Measurements from ENCODE around the gene USP34.
"Not testable (repeated sequence)": the region's sequence is repeated elsewhere in the genome, so short reads cannot be mapped to it uniquely, and the experiment has no call there.

The USP34 gene

DNA sequence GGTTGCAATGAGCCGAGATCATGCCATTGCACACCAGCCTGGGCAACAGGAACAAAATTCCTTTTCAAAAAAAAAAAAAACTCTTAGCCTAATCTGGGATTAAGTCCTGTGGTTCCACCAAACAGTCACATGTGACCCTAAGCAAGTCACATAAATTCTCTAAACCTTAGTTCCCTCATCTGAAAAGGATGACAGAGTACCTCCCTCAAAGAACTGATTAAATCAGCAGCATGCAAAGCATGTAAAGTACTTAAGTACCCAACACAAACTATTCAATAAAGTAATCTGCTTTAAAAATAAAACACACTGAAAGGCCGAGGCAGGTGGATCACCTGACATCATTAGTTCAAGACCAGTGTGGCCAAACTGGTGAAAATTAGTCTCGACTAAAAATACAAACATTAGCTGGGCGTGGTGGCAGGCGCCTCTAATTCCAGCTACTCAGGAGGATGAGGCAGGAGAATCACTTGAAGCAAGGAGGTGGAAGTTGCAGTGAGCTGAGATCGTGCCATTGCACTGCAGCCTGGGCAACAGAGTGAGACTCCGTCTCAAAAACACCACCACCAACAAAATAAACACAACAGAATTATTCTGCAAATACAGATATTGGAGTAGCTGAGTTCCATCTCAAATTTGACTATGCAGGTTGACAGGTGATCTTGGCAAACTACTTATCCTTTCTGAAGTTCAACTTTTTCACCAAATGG is 7.0 kb downstream of the USP34 start:
- no peak for DNase-seq (ENCODE audit: low read depth in 2 of 2)

DNA sequence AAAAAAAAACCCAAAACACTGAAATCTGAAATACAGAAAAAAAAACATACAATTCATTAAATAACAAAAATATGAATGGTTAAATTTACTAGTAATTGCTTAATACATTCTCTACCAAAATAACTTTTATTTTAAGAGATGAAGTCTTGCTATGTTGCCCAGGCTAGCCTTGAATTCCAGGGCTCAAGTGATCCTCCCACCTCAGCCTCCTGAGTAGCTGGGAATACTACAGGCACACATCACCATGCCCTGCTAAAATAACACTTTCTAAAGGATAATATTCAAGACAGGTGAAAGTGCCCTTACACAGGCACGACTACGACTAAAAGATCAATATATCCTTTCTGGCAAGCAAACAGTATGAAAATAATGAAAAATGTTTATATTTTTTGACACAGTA is 9.5 kb downstream of the USP34 start:
- DNase-seq (ENCODE audit: low read depth in 2 of 2) = no peak

DNA sequence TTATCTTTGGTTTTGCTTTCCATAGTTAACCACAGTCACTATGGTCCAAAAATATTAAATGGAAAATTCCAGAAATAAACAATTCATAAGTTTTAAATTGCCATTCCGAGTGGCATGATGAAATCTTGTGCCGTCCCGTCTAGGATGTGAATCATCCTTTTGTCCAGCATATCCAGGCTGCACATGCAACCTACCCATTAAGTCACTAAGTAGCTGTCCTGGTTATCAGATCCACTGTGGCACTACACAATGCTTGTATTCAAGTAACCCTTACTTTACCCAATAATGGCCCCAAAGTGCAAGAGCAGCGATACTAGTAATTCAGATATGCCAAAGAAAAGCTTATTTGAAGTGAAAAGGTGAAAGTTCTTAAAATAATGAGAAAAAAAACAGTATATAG is 10.7 kb downstream of the USP34 start:
- DNase-seq (ENCODE audit: low read depth in 2 of 2) = no peak

DNA sequence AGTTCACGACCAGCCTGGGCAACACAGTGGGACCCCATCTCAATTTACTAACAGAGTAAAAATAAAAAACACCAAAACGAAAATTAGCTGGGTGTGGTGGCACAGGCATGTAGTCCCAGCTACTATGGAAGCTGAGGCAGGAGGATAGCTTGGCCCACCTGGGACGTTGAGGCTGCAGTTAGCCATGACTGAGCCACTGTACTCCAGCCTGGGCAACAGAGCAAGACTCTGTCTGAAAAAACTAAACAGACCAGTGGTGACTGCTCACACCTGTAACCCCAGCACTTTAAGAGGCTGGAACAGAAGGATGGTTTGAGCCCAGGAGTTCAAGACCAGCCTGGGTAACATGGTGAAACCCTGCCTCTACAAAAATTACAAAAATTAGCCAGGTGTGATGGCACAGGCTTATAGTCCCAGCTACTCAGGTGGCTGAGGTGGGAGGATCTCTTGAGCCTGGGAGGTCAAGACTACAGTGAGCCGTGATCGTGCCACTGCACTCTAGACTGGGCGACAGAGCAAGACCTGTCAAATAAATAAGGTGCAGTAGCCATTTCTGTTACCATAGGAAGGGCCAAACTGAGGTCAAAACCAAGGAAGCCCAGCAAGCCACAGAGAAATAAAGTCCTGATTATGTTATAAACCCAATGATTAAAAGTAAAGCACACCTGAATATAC is 14.0 kb downstream of the USP34 start:
- no peak for DNase-seq (ENCODE audit: low read depth in 2 of 2)

DNA sequence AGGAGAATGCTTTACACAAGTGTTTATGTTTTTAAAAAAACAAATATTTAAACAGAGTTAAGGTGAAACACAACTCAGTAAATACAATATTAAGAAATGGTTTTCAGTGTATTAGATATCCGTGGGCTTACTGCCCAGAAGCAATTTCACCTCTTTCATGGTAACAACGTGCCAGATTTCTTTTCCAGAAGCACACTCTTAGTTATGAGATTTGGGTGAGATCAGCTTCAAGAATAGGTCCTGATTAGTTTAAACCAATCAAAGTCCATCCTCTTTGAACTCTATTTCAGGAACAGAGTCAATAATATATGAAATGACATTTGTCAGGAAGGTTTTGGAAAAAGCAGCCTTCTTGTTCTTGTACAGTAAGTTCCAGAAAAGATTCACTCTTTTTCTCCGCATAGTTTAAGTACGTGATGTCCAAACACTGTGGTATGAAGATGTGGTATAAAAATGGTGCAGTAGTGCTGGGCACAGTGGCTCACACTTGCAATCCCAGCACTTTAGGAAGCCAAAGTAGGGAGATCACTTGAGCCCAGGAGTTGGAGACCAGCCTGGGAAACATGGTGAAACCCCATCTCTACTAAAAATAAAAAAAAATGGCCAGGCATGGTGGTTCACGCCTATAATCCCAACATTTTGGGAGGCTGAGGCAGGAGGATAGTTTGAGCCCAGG is 14.7 kb downstream of the USP34 start:
- DNase-seq (ENCODE audit: low read depth in 2 of 2) = no peak

DNA sequence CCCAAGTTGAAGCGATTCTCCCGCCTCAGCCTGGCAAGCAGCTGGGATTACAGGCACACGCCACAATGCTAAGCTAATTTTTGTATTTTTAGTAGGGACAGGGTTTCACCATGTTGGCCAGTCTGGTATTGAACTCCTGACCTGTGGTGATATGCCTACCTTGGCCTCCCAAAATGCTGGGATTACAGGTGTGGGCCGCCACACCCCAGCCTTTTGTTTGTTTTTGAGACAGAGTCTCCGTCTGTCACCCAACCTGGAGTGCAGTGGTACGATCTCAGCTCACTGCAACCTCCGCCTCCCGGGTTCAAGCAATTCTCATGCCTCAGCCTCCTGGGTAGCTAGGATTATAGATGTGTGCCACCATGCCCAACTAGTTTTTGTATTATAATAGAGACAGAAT is 15.9 kb downstream of the USP34 start:
- not testable (repeated sequence) for DNase-seq (ENCODE audit: low read depth in 2 of 2)

DNA sequence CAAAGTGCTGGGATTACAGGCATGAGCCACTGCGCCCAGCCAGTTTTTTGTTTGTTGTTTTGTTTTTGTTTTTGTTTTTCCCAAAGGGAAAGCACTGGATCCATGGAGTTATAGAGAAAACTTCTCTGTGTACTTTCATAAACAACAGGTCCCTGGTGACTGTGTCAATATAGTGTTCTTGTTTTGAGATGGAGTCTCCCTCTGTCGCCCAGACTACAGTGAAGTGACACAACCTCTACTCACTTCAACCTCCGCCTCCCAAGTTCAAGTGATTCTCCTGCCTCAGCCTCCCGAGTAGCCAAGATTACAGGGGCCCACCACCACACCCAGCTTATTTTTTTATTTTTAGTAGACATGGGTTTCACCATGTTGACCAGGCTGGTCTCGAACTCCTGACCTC is 16.5 kb downstream of the USP34 start:
- no peak for DNase-seq (ENCODE audit: low read depth in 2 of 2)

DNA sequence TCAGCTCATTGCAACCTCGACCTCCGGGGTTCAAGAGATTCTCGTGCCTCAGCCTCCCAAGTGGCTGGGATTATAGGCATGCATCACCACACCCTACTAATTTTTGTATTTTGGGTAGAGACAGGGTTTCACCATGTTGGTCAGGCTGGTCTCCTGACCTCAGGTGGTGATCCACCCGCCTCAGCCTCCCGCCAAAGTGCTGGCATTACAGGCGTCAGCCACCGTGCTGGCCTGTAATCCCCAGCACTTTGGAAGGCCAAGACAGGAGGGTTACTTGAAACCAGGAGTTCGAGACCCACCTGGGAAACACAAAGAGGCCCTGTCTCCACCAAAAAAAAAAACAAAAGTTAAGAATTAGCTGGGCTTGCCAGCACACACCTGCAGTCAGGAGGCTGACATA is 18.5 kb downstream of the USP34 start:
- no peak for DNase-seq (ENCODE audit: low read depth in 2 of 2)

DNA sequence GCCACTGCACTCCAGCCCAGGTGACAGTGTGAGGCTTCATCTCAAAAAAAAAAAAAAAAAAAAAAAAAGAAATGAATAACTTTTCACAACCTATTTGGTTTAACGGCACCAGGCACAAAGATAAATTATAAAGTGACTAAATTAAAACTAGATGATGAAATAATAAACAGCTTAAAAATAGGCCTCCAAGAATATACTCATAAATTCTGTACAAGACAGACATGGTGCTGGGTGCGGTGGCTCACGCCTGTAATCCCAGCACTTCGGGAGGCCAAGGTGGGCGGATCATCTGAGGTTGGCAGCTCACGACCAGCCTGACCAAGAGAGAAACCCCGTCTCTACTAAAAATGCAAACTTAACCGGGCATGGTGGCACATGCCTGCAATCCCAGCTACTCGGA is 19.7 kb downstream of the USP34 start:
- no peak for DNase-seq (ENCODE audit: low read depth in 2 of 2)

DNA sequence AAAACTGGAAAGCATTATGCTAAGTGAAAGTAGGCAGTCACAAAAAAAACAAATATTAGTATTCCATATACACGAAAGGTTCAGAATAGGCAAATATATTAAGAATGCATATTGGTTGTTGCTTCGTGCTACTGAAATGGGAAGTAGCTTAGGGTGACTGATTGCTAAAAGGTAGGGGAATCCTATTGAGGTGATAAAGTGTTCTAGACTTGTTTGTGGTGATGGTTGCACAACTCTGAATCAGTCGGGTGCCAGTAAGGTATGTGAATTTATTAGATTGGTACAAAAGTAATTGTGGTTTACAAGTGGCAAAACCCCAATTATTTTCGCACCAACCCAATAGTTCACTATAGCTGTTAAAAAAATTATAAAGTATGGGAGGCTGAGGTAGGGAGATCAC is 20.7 kb downstream of the USP34 start:
- DNase-seq (ENCODE audit: low read depth in 2 of 2) = no peak

DNA sequence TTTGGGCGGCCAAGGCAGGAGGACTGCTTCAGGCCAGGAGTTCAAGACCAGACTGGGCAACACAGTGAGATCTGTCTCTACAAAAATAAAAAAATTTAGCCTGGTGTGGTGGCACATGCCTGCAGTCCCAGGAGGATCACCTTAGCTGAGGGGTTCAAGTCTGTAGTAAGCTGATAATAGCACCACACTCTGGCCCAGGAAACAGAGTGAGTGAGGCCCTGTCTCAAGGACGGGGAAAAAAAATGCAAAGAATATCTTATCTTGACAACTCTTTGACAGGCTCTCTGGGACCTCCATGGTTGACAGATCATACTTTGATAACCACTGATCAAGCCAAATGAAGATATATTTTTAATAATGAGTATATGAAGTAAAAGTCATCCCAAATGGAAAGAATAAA is 22.7 kb downstream of the USP34 start:
- no peak for DNase-seq (ENCODE audit: low read depth in 2 of 2)

DNA sequence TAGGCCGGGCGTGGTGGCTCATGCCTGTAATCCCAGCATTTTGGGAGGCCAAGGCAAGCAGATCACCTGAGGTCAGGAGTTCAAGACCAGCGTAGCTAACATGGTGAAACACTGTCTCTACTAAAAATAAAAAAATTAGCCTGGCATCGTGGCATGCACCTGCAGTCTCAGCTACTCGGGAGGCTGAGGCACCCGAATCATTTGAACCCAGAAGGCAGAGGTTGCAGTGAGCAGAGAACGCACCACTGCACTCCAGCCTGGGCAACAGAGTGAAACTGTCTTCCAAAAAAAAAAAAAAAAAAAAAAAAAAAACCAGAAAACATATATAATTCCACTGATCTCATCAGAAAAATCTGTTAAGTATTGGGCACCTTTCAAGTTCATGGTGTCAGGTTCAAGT is 23.9 kb downstream of the USP34 start:
- DNase-seq (ENCODE audit: low read depth in 2 of 2) = not testable (repeated sequence)

DNA sequence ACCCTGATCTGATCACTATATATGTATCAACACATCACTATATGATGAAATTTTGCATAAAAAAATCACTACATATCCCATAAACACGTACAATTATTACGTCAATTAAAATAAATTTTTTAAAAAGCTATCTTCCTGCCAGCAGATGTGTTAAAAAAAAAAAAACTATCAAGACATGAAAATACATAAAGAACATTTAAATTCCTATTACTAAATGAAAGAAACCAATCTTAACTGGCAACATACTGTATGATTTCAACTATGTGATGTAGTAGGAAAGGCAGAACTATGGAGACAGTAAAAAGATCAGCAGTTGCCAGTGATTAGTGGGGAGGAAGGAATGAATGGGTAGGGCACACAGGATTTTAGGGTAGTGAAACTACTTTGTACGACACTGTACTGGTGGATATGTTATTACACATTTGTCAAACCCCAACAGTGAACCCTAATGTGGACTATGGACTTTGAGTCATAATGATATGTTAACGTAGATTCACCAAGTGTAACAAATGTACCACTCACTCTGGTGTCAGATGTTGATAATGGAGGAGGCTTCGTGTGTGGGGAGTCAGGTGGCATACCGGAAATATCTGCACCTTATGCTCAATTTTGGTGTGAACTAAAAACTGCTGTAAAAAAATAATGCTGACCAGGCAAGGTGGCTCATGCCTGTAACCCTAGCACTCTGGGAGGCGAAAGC is 27.4 kb downstream of the USP34 start:
- DNase-seq (ENCODE audit: low read depth in 2 of 2) = no peak

DNA sequence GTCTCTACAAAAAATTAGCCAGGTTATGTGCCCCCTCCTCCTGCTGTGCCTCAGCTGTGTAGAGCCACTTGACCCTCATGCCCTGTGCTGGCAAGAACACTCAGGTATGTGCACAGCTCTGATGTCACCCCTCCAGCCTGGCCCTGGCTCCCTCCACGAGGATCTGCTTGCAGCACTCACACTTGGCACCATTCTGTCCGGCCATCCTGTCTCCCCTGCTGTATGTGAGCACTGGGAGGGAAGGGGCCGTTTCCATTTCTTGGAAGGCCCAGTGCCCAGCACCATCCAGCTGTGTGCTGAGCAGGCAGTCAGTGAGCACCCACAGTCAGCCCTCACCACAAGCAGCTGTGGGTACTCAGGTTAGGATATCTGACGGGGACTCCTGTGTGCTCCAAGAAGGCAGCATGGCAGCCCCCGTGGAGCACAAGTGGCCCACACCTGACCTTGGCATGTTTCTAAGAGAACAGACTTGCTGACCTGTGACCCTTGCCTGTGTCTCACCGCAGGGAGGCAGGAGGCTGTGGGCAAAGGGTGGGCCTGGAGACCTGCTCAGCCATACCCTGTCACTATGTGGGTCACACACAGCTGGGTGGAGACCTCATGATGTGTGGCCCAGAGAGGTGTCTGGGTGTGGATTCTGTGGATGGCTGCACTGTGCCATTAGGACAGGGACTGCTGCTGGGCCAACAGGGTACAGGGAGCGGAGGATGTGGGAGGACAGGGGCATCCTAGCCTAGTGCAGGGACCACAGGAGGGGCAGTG is 31.5 kb downstream of the USP34 start:
- DNase-seq (ENCODE audit: low read depth in 2 of 2) = no peak

DNA sequence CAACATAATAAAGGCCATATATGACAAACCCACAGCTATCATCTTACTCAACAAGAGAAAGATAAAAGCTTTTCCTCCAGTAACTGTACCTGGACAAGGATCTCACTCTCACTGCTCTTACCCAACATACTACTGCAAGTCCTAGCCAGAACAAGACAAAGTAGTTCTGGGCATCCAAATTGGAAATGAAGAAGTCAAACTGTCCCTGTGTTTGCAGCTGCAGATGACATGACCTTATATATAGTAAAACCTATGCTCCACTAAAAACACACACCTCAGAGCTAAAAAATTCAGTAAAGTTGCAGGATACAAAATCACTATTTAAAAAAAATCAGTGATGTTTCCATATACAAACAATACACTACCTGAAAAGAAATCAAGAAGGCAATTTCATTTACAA is 32.2 kb downstream of the USP34 start:
- no peak for DNase-seq (ENCODE audit: low read depth in 2 of 2)

DNA sequence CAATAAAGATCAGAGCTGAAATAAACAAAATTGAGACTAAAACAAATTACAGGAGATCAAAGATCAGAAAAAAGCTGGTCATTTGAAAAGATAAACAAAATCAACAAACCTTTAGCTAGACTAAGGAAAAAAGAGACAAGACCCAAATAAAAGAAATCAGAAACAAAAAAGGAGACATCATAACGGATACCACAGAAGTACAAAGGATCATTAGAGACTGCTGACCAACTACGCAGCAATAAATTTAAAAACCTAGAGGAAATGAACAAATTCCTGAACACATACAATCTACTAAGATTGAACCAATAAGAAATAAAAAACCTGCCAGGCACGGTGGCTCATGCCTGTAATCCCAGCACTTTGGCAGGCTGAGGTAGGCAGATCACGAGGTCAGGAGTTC is 33.7 kb downstream of the USP34 start:
- DNase-seq (ENCODE audit: low read depth in 2 of 2) = no peak

DNA sequence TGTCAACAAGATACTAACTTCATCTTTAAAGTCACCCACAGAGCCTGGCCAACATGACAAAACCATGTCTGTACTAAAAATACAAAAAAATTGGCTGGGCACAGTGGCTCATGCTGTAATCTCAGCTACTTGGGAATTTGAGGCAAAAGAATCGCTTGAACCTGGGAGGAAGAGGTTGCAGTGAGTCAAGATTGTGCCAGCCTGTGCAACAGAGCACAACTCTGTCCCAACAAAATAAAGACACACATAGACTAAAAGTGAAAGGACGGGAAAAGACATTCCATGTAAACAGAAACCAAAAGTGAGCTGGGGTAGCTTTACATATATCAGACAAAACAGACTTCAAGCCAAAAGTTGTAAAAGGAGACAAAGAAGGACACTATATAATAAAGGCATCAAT is 34.8 kb downstream of the USP34 start:
- DNase-seq (ENCODE audit: low read depth in 2 of 2) = no peak

DNA sequence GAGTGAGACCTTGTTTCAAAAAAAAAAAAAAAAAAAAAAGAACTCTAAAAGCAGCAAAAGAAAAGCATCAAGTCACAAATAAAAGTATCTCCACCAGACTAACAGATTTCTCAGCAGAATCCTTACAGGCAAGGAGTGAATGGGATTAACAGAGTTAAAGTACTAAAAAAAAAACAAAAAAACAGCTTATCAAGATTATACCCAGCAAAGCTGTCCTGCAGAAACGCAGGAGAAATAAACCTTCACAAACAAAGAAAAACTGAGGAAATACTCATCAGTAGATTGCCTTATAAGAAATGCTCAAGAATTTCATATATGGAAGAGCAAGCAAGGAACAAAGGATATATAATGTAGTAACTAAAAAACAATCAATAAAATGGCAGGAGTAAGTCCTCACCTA is 35.6 kb downstream of the USP34 start:
- DNase-seq (ENCODE audit: low read depth in 2 of 2) = no peak

DNA sequence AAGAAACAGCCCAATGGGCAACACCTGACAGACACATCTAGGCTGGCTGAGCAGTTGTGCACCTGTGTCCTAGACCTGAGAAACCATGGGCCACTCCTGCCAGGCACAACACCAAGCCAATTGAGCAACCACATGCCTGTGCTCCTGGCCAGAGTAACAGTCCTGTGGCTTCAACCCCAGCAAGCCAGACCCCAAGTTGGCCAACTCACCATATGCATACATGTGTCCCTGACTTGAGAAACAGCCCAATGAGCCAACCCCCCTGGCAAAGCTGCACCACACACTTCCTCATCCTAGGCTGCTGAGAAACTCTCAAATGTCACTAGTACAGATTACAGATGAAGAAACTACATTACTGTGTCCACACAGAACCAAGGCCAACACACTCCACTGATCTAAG is 36.6 kb downstream of the USP34 start:
- no peak for DNase-seq (ENCODE audit: low read depth in 2 of 2)

DNA sequence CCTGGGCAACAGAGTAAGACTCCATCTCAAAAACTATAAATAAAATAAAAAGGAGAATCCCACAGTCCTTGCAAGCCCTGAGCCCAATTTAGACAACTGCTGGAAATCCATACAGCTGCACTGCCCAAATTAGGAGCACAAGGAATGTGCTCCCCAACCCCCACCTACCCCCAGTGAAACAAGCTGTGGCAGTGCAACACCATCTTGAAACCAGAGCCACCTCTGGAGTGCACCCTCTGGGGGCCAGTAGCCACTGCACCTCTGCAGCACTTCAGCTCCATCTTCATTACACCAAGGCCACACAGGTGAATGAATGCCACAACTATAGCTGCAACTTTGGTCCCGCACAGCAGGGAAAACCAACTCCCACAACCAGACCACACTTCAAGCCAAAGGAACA is 37.3 kb downstream of the USP34 start:
- DNase-seq (ENCODE audit: low read depth in 2 of 2) = no peak

DNA sequence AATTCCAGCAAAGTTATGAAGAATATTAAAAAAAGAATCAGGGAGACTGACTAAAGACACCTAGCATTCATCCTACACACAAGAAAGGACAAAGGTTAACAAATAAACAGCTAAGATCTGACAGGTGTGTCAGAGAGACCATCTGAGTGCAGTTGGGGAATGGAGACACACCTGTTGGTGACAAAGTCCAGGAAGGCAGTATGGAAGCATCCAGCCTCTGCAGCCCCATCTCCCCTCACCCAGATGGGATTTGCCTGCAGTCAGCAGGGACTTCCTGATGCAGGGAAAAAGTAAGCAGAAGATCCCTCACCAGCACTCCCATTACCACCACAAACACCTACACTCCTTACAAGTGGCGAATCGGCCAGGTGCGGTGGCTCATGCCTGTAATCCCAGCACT is 37.9 kb downstream of the USP34 start:
- no peak for DNase-seq (ENCODE audit: low read depth in 2 of 2)

DNA sequence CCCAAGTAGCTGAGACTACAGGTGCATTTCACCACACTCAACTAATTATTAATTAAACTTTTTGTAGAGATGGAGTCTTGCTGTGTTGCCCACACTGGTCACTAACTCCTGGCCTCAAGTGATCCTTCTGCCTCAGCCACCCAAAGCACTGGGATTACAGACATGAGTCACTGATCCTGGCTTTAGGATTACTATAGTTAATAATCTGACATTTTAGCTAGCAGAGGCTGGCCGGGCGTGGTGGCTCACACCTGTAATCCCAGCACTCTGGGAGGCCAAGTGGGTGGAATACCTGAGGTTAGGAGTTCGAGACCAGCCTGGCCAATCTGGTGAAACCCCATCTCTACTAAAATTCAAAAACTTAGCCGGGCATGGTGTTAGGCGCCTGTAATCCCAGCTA is 39.5 kb downstream of the USP34 start:
- no peak for DNase-seq (ENCODE audit: low read depth in 2 of 2)

All from stimulated activated CD4-positive, alpha-beta T cell treated with anti-CD3 and anti-CD28 coated beads, Interleukin-1b, Interleukin-23, amount 100 ng/mL, for 1 hour (primary cell).